Occipital lobe (tissue), 2 donors: Measurements from ENCODE around the gene NTRK3. TPM values are rescaled to one million over a fixed set of nuclear protein-coding genes. Genes with fewer than 3 reads are reported as not detected.
A peak's percentile ranks its signal among the peaks of the same experiment; 100 is the strongest.
"Not testable (repeated sequence)": the region's sequence is repeated elsewhere in the genome, so short reads cannot be mapped to it uniquely, and the experiment has no call there.

Source experiments
- DNase-seq: peaks from one replicate; lab custom pipeline; 2025; lab: John Stamatoyannopoulos, UW
- total RNA-seq: library from RNA; depleted of rRNA; stranded (reverse); fragments of >200 nt; gene quantifications from one replicate; pipeline ENCODE4 v1.2.3, GENCODE V29; 2014

Gene NTRK3
- total RNA-seq, 1 donor from 2014 or later = 52.3 TPM

GRCh38 chr15:88076328-88076727, 180.2 kb downstream of the NTRK3 start:
- no peak for DNase-seq

DNA sequence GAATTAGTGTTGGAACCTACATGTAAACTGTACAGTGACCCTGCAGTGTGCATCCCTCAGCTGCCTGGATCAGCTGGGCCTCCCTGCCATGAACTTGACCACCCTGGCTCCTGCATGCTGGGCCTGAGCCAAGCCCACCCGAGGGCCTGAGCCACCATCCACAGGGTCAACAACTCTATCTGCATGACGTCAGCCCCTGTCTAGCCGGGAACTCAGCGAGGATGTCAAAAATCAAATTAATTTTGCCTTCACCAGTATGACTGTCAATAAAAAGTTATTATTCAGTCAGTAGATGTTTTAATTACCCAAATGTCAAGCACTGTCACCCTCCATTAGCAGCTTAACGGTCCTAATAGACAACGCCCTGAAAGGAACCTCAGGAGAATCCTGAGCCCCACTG, 181.4 kb downstream of the NTRK3 start:
- DNase-seq = no peak

GRCh38 chr15:88074386-88074785, 182.2 kb downstream of the NTRK3 start:
- DNase-seq = no peak

DNA sequence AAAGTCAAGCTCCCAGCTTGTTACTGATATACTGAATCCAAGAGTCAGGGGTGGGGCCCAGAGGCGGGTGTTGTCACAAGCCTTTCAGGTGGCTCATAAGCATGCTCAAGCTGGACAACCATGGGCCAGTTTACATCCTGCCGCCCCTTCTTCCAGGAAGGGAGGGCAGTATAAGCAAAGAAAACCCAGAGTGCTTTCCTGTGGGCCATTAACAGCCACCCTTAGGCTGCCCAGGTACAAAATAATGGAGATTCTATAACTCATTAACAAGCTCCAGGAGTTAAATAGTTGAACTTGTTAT, 183.2 kb downstream of the NTRK3 start:
- DNase-seq = no peak

GRCh38 chr15:88072598-88073390, 183.7 kb downstream of the NTRK3 start:
- no peak for DNase-seq

DNA sequence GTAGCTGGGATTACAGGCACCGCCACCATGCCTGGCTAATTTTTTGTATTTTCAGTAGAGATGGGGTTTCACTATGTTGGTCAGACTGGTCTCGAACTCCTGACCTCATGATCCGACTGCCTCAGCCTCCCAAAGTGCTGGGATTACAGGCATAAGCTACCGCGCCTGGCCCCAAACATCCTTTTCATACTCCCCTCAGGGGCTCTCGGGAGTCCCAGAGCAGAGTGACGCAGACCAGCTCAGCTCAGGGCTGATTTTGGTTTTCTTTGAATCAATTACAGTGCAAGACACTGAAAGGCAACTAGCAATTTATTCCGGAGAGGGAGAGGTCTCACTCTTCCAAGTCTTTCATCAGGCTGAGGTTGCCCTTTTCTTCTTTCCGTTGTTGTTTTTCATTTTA, 184.4 kb downstream of the NTRK3 start:
- not testable (repeated sequence) for DNase-seq

GRCh38 chr15:88071141-88071540, 185.4 kb downstream of the NTRK3 start:
- no peak for DNase-seq

DNA sequence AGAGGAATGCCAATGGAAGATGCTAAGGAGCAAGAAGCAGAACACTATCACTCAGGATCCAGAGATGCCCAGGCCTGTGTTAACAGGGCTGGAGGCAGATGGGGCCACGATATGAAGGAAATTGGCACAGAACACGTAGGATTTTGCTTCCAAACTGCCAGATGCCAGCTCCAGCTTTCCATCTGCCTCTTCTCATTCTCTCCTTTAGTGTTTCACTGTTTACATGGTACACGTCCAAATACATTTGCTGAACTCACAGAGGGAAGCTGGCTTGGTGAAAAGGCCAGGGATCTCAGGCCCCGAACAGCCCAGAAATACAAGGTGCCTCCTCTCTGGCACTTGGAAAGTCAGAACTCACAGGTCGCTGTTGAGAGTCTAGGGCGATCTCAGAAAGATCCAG, 187.0 kb downstream of the NTRK3 start:
- DNase-seq = no peak

DNA sequence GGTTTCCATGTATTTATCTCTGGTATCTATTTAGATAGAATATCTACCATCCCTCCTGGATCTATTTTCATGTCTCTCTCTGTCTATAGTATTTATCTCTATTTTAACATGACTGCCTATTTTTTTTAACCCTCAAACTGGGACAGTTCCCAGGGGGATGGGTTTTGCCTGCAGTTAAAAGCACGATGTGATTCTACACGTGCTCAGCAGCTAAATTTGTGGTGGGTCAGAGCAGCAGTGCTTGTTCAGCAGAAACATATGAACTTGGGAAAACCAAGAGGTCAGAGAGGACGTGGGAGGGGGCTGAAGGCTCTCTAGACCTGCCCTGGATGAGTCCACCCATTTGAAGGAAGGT, 189.2 kb downstream of the NTRK3 start:
- no peak for DNase-seq

- no peak for DNase-seq
Measured at GRCh38 chr15:88066636-88067330, 189.8 kb downstream of the NTRK3 start.

- no peak for DNase-seq
Measured at GRCh38 chr15:88061452-88061851, 195.1 kb downstream of the NTRK3 start.

GRCh38 chr15:88060383-88060782, 196.2 kb downstream of the NTRK3 start:
- no peak for DNase-seq

DNA sequence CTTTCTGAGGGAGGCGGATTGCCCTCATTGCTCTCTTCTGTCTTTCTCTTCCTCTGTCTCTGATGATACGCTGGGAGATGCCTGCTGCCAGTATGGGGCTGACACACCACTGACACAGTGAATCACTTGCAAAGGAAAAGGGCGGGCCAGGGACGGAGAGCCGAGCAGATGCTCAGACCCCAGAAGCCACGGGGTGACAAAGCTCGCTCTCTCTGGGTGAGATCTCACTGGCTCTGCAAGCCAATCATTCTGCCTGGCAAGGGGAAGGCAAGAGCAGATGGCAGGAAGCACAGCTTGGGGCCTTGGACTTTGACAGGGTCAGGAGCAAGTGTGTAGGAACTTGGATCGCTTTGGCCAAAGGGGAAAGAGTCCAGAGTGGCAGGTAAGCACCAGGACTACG, 198.7 kb downstream of the NTRK3 start:
- DNase-seq = no peak

DNA sequence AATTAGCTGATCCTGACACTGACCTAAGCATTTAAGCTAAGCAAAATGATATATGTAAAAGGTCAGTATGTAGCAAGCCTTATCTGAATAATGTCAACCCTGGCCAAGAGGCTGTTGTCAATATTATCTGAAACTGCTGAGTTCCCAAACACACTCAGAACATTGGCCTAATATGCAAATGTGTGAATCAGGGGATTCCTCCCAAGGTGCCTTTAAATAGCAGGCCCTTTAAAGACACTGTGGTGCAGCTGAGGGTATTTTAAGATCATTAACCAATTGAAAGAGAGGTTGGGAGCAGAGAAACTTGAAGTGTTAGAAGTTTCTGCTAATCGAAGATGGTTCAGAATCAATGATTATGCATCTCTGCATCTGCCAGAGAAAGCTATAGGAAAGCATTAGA, 207.0 kb downstream of the NTRK3 start:
- no peak for DNase-seq

- DNase-seq = no peak
Measured at GRCh38 chr15:88048755-88049154, 207.8 kb downstream of the NTRK3 start.

DNA sequence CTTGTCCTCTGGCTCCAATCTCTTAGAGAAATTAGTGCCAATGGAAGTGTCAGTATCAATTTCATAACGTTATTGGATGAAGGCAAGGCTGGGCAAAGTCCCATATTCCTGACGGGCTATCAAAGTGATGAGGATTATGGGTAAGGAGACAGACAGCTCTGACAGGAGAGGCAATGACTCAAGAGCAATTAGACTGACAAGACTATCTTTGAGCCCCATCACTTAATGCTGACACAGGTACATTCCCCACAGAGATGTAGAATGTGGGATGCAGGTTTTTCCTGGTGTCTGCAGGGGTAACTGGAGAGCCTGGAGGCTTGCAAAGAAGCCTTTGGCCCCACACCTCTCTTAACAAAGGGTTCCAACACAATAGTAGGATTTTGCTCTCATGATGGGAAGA, 208.3 kb downstream of the NTRK3 start:
- DNase-seq = no peak

GRCh38 chr15:88046576-88047129, 209.9 kb downstream of the NTRK3 start:
- DNase-seq = no peak

DNA sequence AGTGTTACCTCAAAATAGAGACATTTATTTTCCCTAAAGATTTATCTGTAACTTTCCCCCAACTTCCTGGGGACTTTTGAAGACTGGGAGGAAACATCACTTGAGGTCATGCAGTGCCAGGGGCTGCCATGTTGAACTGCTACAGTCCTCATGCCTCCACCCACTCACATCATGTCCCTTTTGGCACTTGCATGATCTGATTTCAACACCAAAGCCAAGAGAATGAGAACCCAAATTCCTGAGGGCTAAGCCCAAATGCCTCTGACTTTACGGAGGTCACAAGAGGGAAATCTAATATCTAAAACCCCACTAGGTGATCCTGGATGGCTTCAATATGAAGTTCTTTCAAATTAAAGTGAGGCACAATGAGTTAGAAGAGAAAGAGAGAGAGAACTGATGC, 213.1 kb downstream of the NTRK3 start:
- no peak for DNase-seq

GRCh38 chr15:88042047-88042446, 214.5 kb downstream of the NTRK3 start:
- no peak for DNase-seq

DNA sequence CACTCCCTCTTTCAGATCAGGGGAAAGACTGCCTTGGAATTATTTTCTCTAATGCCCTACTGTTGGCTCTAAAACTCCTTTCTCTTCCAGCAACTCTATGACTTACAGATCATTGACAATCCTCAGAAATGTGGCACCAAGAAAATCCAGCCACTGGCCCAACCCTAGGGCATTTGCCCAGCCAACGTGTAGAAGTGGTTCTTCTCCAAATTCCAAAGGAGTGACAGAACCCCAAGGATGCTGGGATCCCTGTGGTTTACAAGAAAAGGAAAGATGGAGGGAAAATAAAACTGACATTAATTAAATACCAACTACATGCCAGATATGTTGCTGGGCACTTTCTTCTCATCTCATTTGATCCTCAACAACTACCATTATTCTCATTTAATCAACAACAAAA, 216.0 kb downstream of the NTRK3 start:
- no peak for DNase-seq

DNA sequence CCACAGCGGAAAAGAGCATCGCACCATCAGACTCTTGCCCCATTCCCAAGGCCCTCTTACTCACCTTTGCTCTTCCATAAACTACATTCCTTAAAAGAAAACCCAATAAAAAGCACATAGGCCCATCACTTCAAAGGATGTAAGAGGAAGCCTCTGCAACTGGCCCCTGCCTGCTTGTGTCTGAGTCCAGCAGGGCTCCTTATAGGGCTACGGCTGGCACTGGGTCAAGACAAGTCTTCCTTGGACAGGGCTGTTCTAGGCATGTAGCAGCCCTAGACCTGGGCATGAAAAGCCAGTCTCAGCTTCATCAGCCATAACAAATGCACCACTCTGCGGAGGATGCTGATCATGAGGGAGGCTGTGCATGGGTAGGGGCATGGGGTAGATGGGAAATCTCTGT, 218.3 kb downstream of the NTRK3 start:
- DNase-seq = no peak

DNA sequence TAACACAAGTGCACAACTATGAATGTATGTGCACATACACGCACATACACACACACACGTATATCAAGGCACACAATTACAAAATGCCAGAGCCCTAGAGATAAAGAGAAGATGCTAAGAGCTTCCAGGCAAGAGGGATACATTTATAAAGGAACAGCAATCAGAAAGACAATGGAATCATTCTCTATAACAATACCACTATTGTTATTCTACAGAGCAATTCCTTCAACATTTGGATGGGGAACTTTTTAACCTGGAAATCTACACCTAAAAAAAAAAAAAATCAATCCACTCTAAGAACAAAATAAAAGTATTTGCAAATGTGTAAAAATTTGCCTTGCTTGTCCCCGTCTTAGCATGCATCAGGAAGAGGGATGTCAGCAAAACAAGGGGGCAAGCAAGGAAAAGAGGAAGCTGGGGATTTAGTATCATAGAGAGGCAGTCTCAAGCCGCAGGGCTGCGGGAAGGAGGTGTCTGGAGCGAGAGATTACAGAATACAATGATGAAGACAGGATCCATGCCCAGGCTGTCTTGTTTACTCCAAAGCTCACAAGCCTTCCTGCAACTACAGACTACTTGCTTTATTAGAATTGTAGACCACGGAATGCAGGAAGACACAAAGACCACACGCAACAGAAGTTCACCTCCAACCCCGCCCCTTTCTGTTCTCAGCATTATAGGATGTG, 220.2 kb downstream of the NTRK3 start:
- no peak for DNase-seq

DNA sequence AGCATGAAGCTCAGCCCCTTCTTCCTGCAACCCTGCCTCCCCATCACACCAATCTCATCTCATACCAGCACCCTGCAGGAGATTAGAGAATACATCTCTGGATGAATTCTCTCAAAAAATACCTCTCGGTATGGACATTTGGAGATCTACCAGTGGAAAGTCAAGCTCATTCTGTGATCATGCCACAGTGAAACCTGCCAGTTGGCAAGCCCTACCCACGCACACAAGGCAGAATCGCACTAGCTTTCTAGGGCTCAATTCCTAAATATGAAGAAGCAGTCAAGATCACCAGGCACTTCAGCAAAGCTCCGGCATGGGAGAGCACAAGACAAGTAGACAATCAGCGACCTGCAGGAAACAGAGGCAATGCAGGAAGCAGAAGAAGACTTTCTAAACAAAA, 221.2 kb downstream of the NTRK3 start:
- DNase-seq = peak; percentile 28
